Astrocyte (in vitro differentiated cells and primary cell): ENCODE measurements around the gene SEMA6A.

Experiments used
- CTCF ChIP-seq: IDR thresholded peaks from 2 replicates; pipeline ENCODE4 v1.5.1; 2011; ENCODE audit warnings: low read depth, mild to moderate bottlenecking, inconsistent platforms, low read length, moderate library complexity; ENCODE audit not compliant: insufficient read depth
- EZH2 ChIP-seq: IDR thresholded peaks from 2 replicates; pipeline ENCODE4 v1.6.1; 2012; ENCODE audit warnings: mild to moderate bottlenecking, low read length, inconsistent platforms; ENCODE audit not compliant: insufficient read depth

GRCh38 chr5:116451905-116452450, 122.6 kb downstream of the SEMA6A start:
- TF ChIP-seq EZH2 (no peak), CTCF (no peak)
